Inferior parietal cortex (tissue), 1 donor: ENCODE data around the gene PTPRM.

Experiments
- DNase-seq: peaks from one replicate; pipeline ENCODE4 v3.0.0-alpha.2; 2016; ENCODE audit errors: extremely low spot score

Gene PTPRM

GRCh38 chr18:7600036-7600435 is 32.9 kb downstream of the PTPRM start:
- no peak for DNase-seq

- no peak for DNase-seq
Observed at GRCh38 chr18:7600528-7601245, 33.6 kb downstream of the PTPRM start.

GRCh38 chr18:7601246-7601615 is 34.1 kb downstream of the PTPRM start:
- DNase-seq, result no peak

GRCh38 chr18:7601936-7602335 is 34.8 kb downstream of the PTPRM start:
- no peak for DNase-seq

GRCh38 chr18:7603259-7604000 is 36.3 kb downstream of the PTPRM start:
- DNase-seq, result no peak

- no peak for DNase-seq
Observed at GRCh38 chr18:7604361-7604760, 37.2 kb downstream of the PTPRM start.

GRCh38 chr18:7605705-7606104 is 38.6 kb downstream of the PTPRM start:
- DNase-seq, result no peak

- DNase-seq, result no peak
Observed at GRCh38 chr18:7607540-7608173, 40.5 kb downstream of the PTPRM start.

- DNase-seq, result no peak
Observed at GRCh38 chr18:7608174-7608550, 41.0 kb downstream of the PTPRM start.

- DNase-seq, result no peak
Observed at GRCh38 chr18:7608781-7609201, 41.7 kb downstream of the PTPRM start.

GRCh38 chr18:7609617-7610016 is 42.5 kb downstream of the PTPRM start:
- DNase-seq, result no peak

GRCh38 chr18:7614042-7614441 is 46.9 kb downstream of the PTPRM start:
- no peak for DNase-seq

- no peak for DNase-seq
Observed at GRCh38 chr18:7615840-7616239, 48.7 kb downstream of the PTPRM start.

GRCh38 chr18:7616661-7617060 is 49.5 kb downstream of the PTPRM start:
- no peak for DNase-seq

- DNase-seq, result no peak
Observed at GRCh38 chr18:7617738-7618422, 50.8 kb downstream of the PTPRM start.

- DNase-seq, result no peak
Observed at GRCh38 chr18:7618891-7619442, 51.9 kb downstream of the PTPRM start.

GRCh38 chr18:7619676-7620075 is 52.6 kb downstream of the PTPRM start:
- DNase-seq, result no peak

GRCh38 chr18:7622721-7623120 is 55.6 kb downstream of the PTPRM start:
- no peak for DNase-seq

GRCh38 chr18:7623681-7624080 is 56.6 kb downstream of the PTPRM start:
- DNase-seq, result no peak

GRCh38 chr18:7624697-7625096 is 57.6 kb downstream of the PTPRM start:
- no peak for DNase-seq

- DNase-seq, result no peak
Observed at GRCh38 chr18:7626175-7626921, 59.2 kb downstream of the PTPRM start.
